K562 (cell line): ENCODE data around the gene SLC30A1. TPM values are rescaled to one million over a fixed set of nuclear protein-coding genes. Genes with fewer than 3 reads are reported as not detected.
"Not testable (repeated sequence)": the region's sequence is repeated elsewhere in the genome, so short reads cannot be mapped to it uniquely, and the experiment has no call there.

Experiments used
- ATAC-seq: fragments of 200-7000 bp; cut with Tn5 transposase; 3 replicates; pipeline ENCODE4 v1.9.1; 2020; ENCODE audit warnings: moderate library complexity
- BruUV-seq: library from RNA; stranded (reverse); fragments of 400-500 nt; replicated peaks from 2 replicates; lab custom pipeline; 2021; lab: Mats Ljungman, UMichigan
- CTCF ChIA-PET: fragments of 300-600 bp; formaldehyde crosslinking; extraction: SDS; loops from one replicate; lab custom pipeline; 2021; ENCODE audit warnings: low intra/inter-chr PET ratio; lab: Yijun Ruan, JAX
- POLR2A ChIA-PET: fragments of 300-600, 350-650 bp; sonication (Branson Sonifier 250); formaldehyde crosslinking; extraction: SDS; loops from one replicate; lab custom pipeline; 2021; ENCODE audit warnings: antibody characterized with exemption, inconsistent platforms; lab: Yijun Ruan, JAX
- DNase-seq, 4 experiments: peaks; one replicate each; pipeline versions ENCODE4 v3.0.0 to v3.0.0-alpha.2; 2011 to 2018; ENCODE audit warnings: low spot score in 3 of 4, mixed read lengths in 3 of 4; ENCODE audit errors: extremely low read depth in 1 of 4
- FAIRE-seq: peaks from 2 replicates; lab custom pipeline; 2011; peaks lifted over from hg19 to GRCh38; lab: Jason Lieb, UNC
- H2AFZ ChIP-seq: 2 replicates; pipeline ENCODE4 v1.6.0; 2011; ENCODE audit warnings: low read depth, low read length, control low read depth, inconsistent platforms
- H3K27ac ChIP-seq: fragments of 200-600 bp; 3 replicates; pipeline ENCODE4 v1.8.0; 2011; ENCODE audit warnings: low read depth, mild to moderate bottlenecking, control low read depth, inconsistent platforms, low read length, moderate library complexity, mixed read lengths; ENCODE audit errors: extremely low read depth
- H3K27me3 ChIP-seq, 2 experiments: fragments of 300-600 bp in 1 of 2; 2 replicates in 1 of 2; 3 replicates in 1 of 2; pipeline versions ENCODE4 v1.6.0 to v1.8.0; 2011; ENCODE audit warnings: inconsistent platforms in 2 of 2, low read length in 2 of 2, mild to moderate bottlenecking in 1 of 2, mixed read lengths in 1 of 2, moderate library complexity in 1 of 2; ENCODE audit not compliant: control insufficient read depth in 2 of 2, insufficient read depth in 2 of 2
- H3K36me3 ChIP-seq: fragments of 300-600 bp; 3 replicates; pipeline ENCODE4 v1.8.0; 2011; ENCODE audit warnings: mild to moderate bottlenecking, low read length, inconsistent platforms; ENCODE audit not compliant: control insufficient read depth, insufficient read depth
- H3K4me1 ChIP-seq, 2 experiments: fragments of 200-600 bp in 1 of 2; replicated peaks in 1 of 2; 2 replicates in 1 of 2; 3 replicates in 1 of 2; pipeline versions ENCODE4 v1.5.1 to v1.8.0; 2011; ENCODE audit warnings: inconsistent platforms in 2 of 2, low read length in 2 of 2, mild to moderate bottlenecking in 1 of 2, mixed read lengths in 1 of 2, moderate library complexity in 1 of 2; ENCODE audit not compliant: control insufficient read depth in 2 of 2, insufficient read depth in 2 of 2
- H3K4me2 ChIP-seq: 2 replicates; pipeline ENCODE4 v1.6.1; 2011; ENCODE audit warnings: low read length, control low read depth, inconsistent platforms, mixed read lengths; ENCODE audit not compliant: insufficient read depth
- H3K4me3 ChIP-seq: fragments of 200-600 bp; sonication (generic), shearing (Covaris generic); 2 replicates; pipeline ENCODE4 v1.5.1; 2016; ENCODE audit warnings: control low read depth, inconsistent platforms
- H3K79me2 ChIP-seq: fragments of 200-600 bp; 3 replicates; pipeline ENCODE4 v1.8.0; 2011; ENCODE audit warnings: low read length, inconsistent platforms; ENCODE audit not compliant: control insufficient read depth, insufficient read depth
- H3K9ac ChIP-seq, 2 experiments: 2 replicates each; pipeline versions ENCODE4 v1.6.0 to v1.6.1; 2011; ENCODE audit warnings: low read depth in 2 of 2, low read length in 2 of 2, control low read depth in 1 of 2, inconsistent platforms in 1 of 2, mild to moderate bottlenecking in 1 of 2, mixed read lengths in 1 of 2; ENCODE audit not compliant: insufficient read depth in 1 of 2
- H3K9me1 ChIP-seq: one replicate; pipeline ENCODE4 v1.6.0; 2011; ENCODE audit warnings: inconsistent platforms, mild to moderate bottlenecking, low read length, moderate library complexity; ENCODE audit not compliant: control insufficient read depth, insufficient read depth
- H3K9me3 ChIP-seq: replicated peaks from 2 replicates; pipeline ENCODE4 v1.5.1; 2011; ENCODE audit warnings: low read depth, low read length, inconsistent platforms; ENCODE audit not compliant: control insufficient read depth, insufficient read depth
- H4K20me1 ChIP-seq: replicated peaks from 2 replicates; pipeline ENCODE4 v1.6.1; 2011; ENCODE audit warnings: low read length, inconsistent platforms, mixed read lengths; ENCODE audit not compliant: control insufficient read depth, insufficient read depth
- BCOR ChIP-seq: fragments of 450-650 bp; IDR thresholded peaks from 2 replicates; pipeline ENCODE4 v1.6.1; 2016
- MECOM ChIP-seq: fragments of 250-450 bp; sonication (Bioruptor Pico); IDR thresholded peaks from 2 replicates; pipeline ENCODE4 v1.8.0; 2022; ENCODE audit warnings: inconsistent platforms
- SPI1 ChIP-seq: IDR thresholded peaks from 2 replicates; pipeline ENCODE4 v1.6.1; 2011; ENCODE audit warnings: low read depth, low read length, control low read depth, borderline replicate concordance
- ZNF146 ChIP-seq: IDR thresholded peaks from one replicate; pipeline ENCODE4 v1.6.1; 2018; ENCODE audit warnings: missing compliant biosample characterization; ENCODE audit not compliant: unreplicated experiment
- ZNF644 ChIP-seq: fragments of 200-800 bp; sonication (Bioruptor generic); IDR thresholded peaks from 2 replicates; pipeline ENCODE4 v1.6.1; 2016; ENCODE audit warnings: low read depth, missing genetic modification characterization, missing compliant biosample characterization
- WGBS: fragments of 100-300 bp; shearing (Covaris generic); methylation state at CpG from one replicate; pipeline ENCODE4 v1.1.6; 2016; ENCODE audit warnings: low coverage, mixed read lengths; ENCODE audit not compliant: insufficient coverage; ENCODE audit errors: missing lambda C conversion rate; 5-methylcytosine and 5-hydroxymethylcytosine counted together
- in situ Hi-C: fragments of 300-500 bp; cut with MboI; formaldehyde crosslinking; loops from 4 replicates; pipeline ENCODE4 v1.15.0; 2018; ENCODE audit warnings: inconsistent platforms, mixed read lengths
- intact Hi-C: fragments of 100-400 bp; cut with micrococcal nuclease; formaldehyde crosslinking; loops from 2 replicates; pipeline ENCODE4 v1.14.2; 2022
- polyA plus RNA-seq, 8 experiments: library from polyadenylated mRNA; depleted of rRNA in 4 of 8; stranded (reverse) in 5 of 8; unstranded in 3 of 8; fragments of >200 nt; fragmentation: Nextera tagmentation in 2 of 8; fragmentation: Illumina TruSeq in 1 of 8; extraction: Ambion mirVana in 2 of 8; extraction: Trizol in 1 of 8; gene quantifications; 2 replicates each; pipeline versions ENCODE4 v1.2.1 to v1.2.3, GENCODE V29; 2011 to 2014; ENCODE audit warnings: inconsistent platforms in 1 of 8, missing spikeins in 1 of 8
- total RNA-seq, 7 experiments: library from RNA; depleted of rRNA in 6 of 7; stranded (reverse); fragments of >200 nt in 6 of 7; fragmentation: Illumina TruSeq in 2 of 7; extraction: Trizol in 2 of 7; gene quantifications; 2 replicates each; pipeline versions ENCODE4 v1.2.1 to v1.2.3, GENCODE V29; 2011 to 2021; ENCODE audit warnings: low replicate concordance in 1 of 7
- TF ChIP-seq, protein P1 (sequence below), 2 experiments: fragments of 450-650 bp; formaldehyde crosslinking in 1 of 2; IDR thresholded peaks; 2 replicates each; pipeline versions ENCODE4 v1.4.0 to v1.6.1; 2014 to 2020; ENCODE audit warnings: mild to moderate bottlenecking in 2 of 2, borderline replicate concordance in 1 of 2, low read depth in 1 of 2

Gene SLC30A1
- total and polyA plus RNA-seq, 9 of the 15 experiments (the other 6 are each of a cell fraction or from before 2014, with no cell fraction given): 4.1 to 14.4 (median 6.6) TPM

GRCh38 chr1:211625866-211626265, 46.9 kb upstream of the SLC30A1 start:
- H3K36me3 ChIP-seq, DNase-seq, H2AFZ ChIP-seq, H3K9ac ChIP-seq, H3K9me3 ChIP-seq, H3K27ac ChIP-seq, FAIRE-seq, BruUV-seq, in situ Hi-C loops, H3K79me2 ChIP-seq, H3K4me2 ChIP-seq, CTCF ChIA-PET, H3K4me3 ChIP-seq, POLR2A ChIA-PET, H4K20me1 ChIP-seq, H3K27me3 ChIP-seq, ATAC-seq, H3K9me1 ChIP-seq: not testable (repeated sequence)
- peaks cover 21 to 23% of the 10 kb centered on the region in 2 experiments for H3K4me1 ChIP-seq
- TF ChIP-seq ZNF146 (peak; percentile 64), BCOR (peak; percentile 47; the same call in 1 of the 2 replicates)
- intact Hi-C loops: loop anchor here (1.0 kb wide), 2 partner anchors 49 to 111 kb away; no protein-coding TSS in a partner anchor
- 93% methylated on average over 5 of the region's 7 CpGs for WGBS

DNA sequence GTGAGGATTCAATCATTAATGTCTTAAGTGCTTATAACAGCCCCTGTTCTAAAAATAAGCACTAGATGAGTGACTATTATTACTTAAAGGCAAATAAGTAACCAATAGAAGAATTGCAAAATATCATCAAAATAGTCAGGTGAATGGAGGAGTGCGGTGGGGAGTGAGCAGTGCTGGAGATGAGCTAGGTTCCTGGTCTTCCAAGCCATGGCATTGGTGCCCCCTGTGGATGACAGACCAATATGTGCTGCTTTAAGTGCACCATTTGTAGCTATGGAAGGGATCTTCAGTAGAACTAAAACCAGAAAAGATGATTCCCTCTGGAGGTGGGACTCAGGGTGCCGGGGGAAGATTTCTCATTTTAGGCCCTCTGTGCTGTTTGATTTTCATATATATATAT, 46.1 kb upstream of the SLC30A1 start:
- in situ Hi-C loops (no loop called here), intact Hi-C loops (loop anchor here (1.0 kb wide), 2 partner anchors 48 to 110 kb away; no protein-coding TSS in a partner anchor)
- peaks cover 14 to 21% of the 10 kb centered on the region in 2 experiments; a peak in 4 of 5 replicates for H3K4me1 ChIP-seq
- no peaks in the 10 kb centered on the region for H3K79me2 ChIP-seq
- ChIA-PET POLR2A (interaction anchor here (0.5 to 1.0 kb wide), 4 partner anchors 13 to 881 kb away, joined by 3 read pairs; no protein-coding TSS in a partner anchor), CTCF (interaction anchor here (0.6 kb wide), 1 partner anchor 1853 kb away, joined by 4 read pairs; no protein-coding TSS in a partner anchor)
- ATAC-seq: peak; percentile 77
- peak; percentile 51 for FAIRE-seq
- 0 out of 2 replicates have a peak overlapping the region, but pooled peaks have one; percentile 5 for H2AFZ ChIP-seq
- no peak overlapping the region for H3K9ac ChIP-seq
- no peaks in the 10 kb centered on the region for H4K20me1 ChIP-seq
- H3K4me2 ChIP-seq: no peak overlapping the region
- no peaks in the 10 kb centered on the region for H3K9me3 ChIP-seq
- BruUV-seq: no TSS peak
- H3K36me3 ChIP-seq: no peaks in the 10 kb centered on the region
- H3K27ac ChIP-seq: no peak overlapping the region
- no peaks in the 10 kb centered on the region for H3K9me1 ChIP-seq
- H3K27me3 ChIP-seq: no peaks in the 10 kb centered on the region
- DNase-seq: peak in 3 of 4 experiments; percentile 48 to 68 (median 63)
- 69% methylated on average over 2 of the region's 2 CpGs for WGBS
- H3K4me3 ChIP-seq: no peak overlapping the region
- TF ChIP-seq, protein P1, sequence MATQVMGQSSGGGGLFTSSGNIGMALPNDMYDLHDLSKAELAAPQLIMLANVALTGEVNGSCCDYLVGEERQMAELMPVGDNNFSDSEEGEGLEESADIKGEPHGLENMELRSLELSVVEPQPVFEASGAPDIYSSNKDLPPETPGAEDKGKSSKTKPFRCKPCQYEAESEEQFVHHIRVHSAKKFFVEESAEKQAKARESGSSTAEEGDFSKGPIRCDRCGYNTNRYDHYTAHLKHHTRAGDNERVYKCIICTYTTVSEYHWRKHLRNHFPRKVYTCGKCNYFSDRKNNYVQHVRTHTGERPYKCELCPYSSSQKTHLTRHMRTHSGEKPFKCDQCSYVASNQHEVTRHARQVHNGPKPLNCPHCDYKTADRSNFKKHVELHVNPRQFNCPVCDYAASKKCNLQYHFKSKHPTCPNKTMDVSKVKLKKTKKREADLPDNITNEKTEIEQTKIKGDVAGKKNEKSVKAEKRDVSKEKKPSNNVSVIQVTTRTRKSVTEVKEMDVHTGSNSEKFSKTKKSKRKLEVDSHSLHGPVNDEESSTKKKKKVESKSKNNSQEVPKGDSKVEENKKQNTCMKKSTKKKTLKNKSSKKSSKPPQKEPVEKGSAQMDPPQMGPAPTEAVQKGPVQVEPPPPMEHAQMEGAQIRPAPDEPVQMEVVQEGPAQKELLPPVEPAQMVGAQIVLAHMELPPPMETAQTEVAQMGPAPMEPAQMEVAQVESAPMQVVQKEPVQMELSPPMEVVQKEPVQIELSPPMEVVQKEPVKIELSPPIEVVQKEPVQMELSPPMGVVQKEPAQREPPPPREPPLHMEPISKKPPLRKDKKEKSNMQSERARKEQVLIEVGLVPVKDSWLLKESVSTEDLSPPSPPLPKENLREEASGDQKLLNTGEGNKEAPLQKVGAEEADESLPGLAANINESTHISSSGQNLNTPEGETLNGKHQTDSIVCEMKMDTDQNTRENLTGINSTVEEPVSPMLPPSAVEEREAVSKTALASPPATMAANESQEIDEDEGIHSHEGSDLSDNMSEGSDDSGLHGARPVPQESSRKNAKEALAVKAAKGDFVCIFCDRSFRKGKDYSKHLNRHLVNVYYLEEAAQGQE (IDR thresholded peaks at IDR 0.05; ENCODE audit: borderline replicate concordance): peak; percentile 50; the same call in 1 of the 2 replicates
- TF ChIP-seq, protein P1 (CRISPR knock-in tag; IDR thresholded peaks at IDR 0.05; ENCODE audit: low read depth): no peak
- TF ChIP-seq ZNF644 (no peak), SPI1 (no peak), MECOM (CRISPR knock-in tag) (0 out of 2 replicates have a peak, but pooled peaks have one; percentile 19)
